ENCODE measurements around the gene SLC44A5. TPM values are rescaled to one million over a fixed set of nuclear protein-coding genes. Genes with fewer than 3 reads are reported as not detected.
"Not testable (repeated sequence)": the region's sequence is repeated elsewhere in the genome, so short reads cannot be mapped to it uniquely, and the experiment has no call there.

SLC44A5 gene
- total RNA-seq, 2 experiments from 2014 or later, result 0.37 to 0.74 TPM

DNA sequence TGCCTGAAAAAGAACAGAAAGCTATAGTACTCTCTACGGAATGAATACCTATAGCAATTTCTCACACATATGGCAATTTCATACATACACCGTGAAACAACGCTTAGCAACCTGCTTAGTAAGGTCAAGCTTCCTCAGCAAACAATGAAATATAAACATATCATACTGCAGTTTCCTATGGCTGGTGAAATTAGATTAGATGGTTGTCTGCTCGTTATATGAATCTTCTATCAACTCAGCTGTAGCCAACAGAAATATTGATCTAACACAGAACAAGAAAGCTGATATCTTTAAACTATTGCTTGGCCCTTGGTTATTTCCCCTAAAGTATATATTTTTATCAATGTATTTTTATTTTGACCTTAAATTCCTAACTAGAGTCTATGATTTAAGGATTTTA is 187.8 kb downstream of the SLC44A5 start:
- no peak for DNase-seq

GRCh38 chr1:75421371-75421770 is 189.5 kb downstream of the SLC44A5 start:
- H3K36me3 Mint-ChIP-seq (ENCODE audit: low read depth), result no peaks in the 10 kb centered on the region
- intact Hi-C loops (cut with micrococcal nuclease), result no loop called here
- CTCF ChIA-PET, result interaction anchor here (0.7 kb wide), 1 partner anchor 57 kb away, joined by 4 read pairs; no protein-coding TSS in a partner anchor
- H3K27ac Mint-ChIP-seq, result no peak overlapping the region
- H3K27me3 Mint-ChIP-seq (ENCODE audit: low read depth), result no peaks in the 10 kb centered on the region
- H3K4me3 Mint-ChIP-seq, result no peak overlapping the region
- H3K9me3 Mint-ChIP-seq, result no peaks in the 10 kb centered on the region
- no peak for DNase-seq
- H3K4me1 Mint-ChIP-seq (ENCODE audit: low read depth), result no peaks in the 10 kb centered on the region

More for the DNA sequence above, 187.8 kb downstream of the SLC44A5 start:
- no peaks in the 10 kb centered on the region for H3K9me3 Mint-ChIP-seq
- no peaks in the 10 kb centered on the region for H3K4me1 Mint-ChIP-seq (ENCODE audit: low read depth)
- H3K4me3 Mint-ChIP-seq, result no peak overlapping the region
- intact Hi-C loops (cut with micrococcal nuclease), result no loop called here
- H3K27ac Mint-ChIP-seq, result no peak overlapping the region
- H3K27me3 Mint-ChIP-seq (ENCODE audit: low read depth), result no peaks in the 10 kb centered on the region
- no peaks in the 10 kb centered on the region for H3K36me3 Mint-ChIP-seq (ENCODE audit: low read depth)
- CTCF ChIA-PET, result no interaction called here

GRCh38 chr1:75415187-75415586 is 195.7 kb downstream of the SLC44A5 start:
- intact Hi-C loops (cut with micrococcal nuclease), result no loop called here
- CTCF ChIA-PET, result no interaction called here
- Mint-ChIP-seq H3K4me1 (ENCODE audit: low read depth) (no peaks in the 10 kb centered on the region), H3K27me3 (ENCODE audit: low read depth) (peaks cover 2% of the 10 kb centered on the region), H3K27ac (no peak overlapping the region), H3K9me3 (no peaks in the 10 kb centered on the region), H3K4me3 (no peak overlapping the region), H3K36me3 (ENCODE audit: low read depth) (no peaks in the 10 kb centered on the region)
- DNase-seq, result no peak

- Mint-ChIP-seq H3K4me1 (ENCODE audit: low read depth) (no peaks in the 10 kb centered on the region), H3K9me3 (no peaks in the 10 kb centered on the region), H3K4me3 (no peak overlapping the region), H3K36me3 (ENCODE audit: low read depth) (no peaks in the 10 kb centered on the region), H3K27ac (no peak overlapping the region), H3K27me3 (ENCODE audit: low read depth) (peaks cover 2% of the 10 kb centered on the region)
- CTCF ChIA-PET, result no interaction called here
- no peak for DNase-seq
- intact Hi-C loops (cut with micrococcal nuclease), result no loop called here
These were observed 198.3 kb downstream of the SLC44A5 start for GRCh38 chr1:75412616-75413015.

DNA sequence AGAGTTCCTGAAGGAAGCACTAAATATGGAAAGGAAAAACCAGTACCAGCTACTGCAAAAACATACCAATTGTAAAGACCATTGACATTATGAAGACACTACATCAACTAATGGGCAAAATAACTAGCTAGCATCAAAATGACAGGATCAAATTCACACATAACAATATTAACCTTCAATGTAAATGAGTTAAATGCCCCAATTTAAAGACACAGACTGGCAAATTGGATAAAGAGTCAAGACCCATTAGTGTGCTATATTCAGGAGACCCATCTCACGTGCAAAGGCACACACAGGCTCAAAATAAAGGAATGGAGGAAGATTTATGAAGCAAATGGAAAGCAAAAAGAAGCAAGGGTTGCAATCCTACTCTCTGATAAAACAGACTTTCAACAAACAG is 206.2 kb downstream of the SLC44A5 start:
- H3K27ac Mint-ChIP-seq; CTCF ChIA-PET; intact Hi-C loops (cut with micrococcal nuclease); DNase-seq; H3K4me1 Mint-ChIP-seq (ENCODE audit: low read depth); H3K27me3 Mint-ChIP-seq (ENCODE audit: low read depth); H3K36me3 Mint-ChIP-seq (ENCODE audit: low read depth); H3K4me3 Mint-ChIP-seq: not testable (repeated sequence)
- peaks cover 28% of the 10 kb centered on the region for H3K9me3 Mint-ChIP-seq

GRCh38 chr1:75403147-75403646 is 207.7 kb downstream of the SLC44A5 start:
- H3K4me1 Mint-ChIP-seq (ENCODE audit: low read depth); H3K36me3 Mint-ChIP-seq (ENCODE audit: low read depth); H3K27ac Mint-ChIP-seq; H3K27me3 Mint-ChIP-seq (ENCODE audit: low read depth); H3K4me3 Mint-ChIP-seq; DNase-seq; intact Hi-C loops (cut with micrococcal nuclease); CTCF ChIA-PET: not testable (repeated sequence)
- H3K9me3 Mint-ChIP-seq, result peaks cover 28% of the 10 kb centered on the region

- Mint-ChIP-seq H3K36me3 (ENCODE audit: low read depth) (no peaks in the 10 kb centered on the region), H3K27ac (no peak overlapping the region), H3K4me3 (no peak overlapping the region), H3K4me1 (ENCODE audit: low read depth) (peaks cover 2% of the 10 kb centered on the region), H3K9me3 (peaks cover 15% of the 10 kb centered on the region), H3K27me3 (ENCODE audit: low read depth) (peaks cover 3% of the 10 kb centered on the region)
- intact Hi-C loops (cut with micrococcal nuclease), result no loop called here
- DNase-seq, result no peak
- CTCF ChIA-PET, result no interaction called here
These were observed 210.2 kb downstream of the SLC44A5 start for GRCh38 chr1:75400716-75401115.

DNA sequence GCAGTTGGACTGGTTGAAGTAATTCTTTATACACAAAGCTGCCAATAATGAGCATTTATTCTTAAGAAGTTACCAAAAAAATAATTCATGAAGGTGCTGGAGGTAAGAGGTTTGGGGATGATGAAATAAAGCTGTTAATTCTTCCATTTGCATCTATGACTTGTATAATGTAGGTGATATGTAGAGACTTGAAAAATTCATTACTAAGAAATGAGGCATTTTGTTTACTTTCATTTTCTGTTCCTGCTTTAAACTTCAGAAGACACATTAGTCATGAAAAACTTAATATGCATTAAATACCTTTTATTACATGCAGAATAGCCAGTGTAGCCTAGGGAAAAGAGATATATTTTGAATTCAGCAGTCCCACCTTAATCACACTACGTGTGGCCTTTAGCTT is 214.2 kb downstream of the SLC44A5 start:
- H3K36me3 Mint-ChIP-seq (ENCODE audit: low read depth), result no peaks in the 10 kb centered on the region
- H3K4me3 Mint-ChIP-seq, result no peak overlapping the region
- H3K4me1 Mint-ChIP-seq (ENCODE audit: low read depth), result peaks cover 2% of the 10 kb centered on the region
- CTCF ChIA-PET, result no interaction called here
- intact Hi-C loops (cut with micrococcal nuclease), result no loop called here
- peaks cover under 1% of the 10 kb centered on the region for H3K9me3 Mint-ChIP-seq
- peaks cover 3% of the 10 kb centered on the region for H3K27me3 Mint-ChIP-seq (ENCODE audit: low read depth)
- DNase-seq, result no peak
- H3K27ac Mint-ChIP-seq, result no peak overlapping the region

- H3K9me3 Mint-ChIP-seq, result no peaks in the 10 kb centered on the region
- no peak overlapping the region for H3K4me3 Mint-ChIP-seq
- H3K27ac Mint-ChIP-seq, result no peak overlapping the region
- intact Hi-C loops (cut with micrococcal nuclease), result no loop called here
- H3K4me1 Mint-ChIP-seq (ENCODE audit: low read depth), result peaks cover 2% of the 10 kb centered on the region
- DNase-seq, result no peak
- H3K36me3 Mint-ChIP-seq (ENCODE audit: low read depth), result no peaks in the 10 kb centered on the region
- H3K27me3 Mint-ChIP-seq (ENCODE audit: low read depth), result peaks cover 1% of the 10 kb centered on the region
- CTCF ChIA-PET, result no interaction called here
These were observed 214.7 kb downstream of the SLC44A5 start for GRCh38 chr1:75396260-75396659.

GRCh38 chr1:75394386-75395139 is 216.4 kb downstream of the SLC44A5 start:
- Mint-ChIP-seq H3K4me1 (ENCODE audit: low read depth) (peaks cover 2% of the 10 kb centered on the region), H3K9me3 (peaks cover 9% of the 10 kb centered on the region), H3K27me3 (ENCODE audit: low read depth) (no peaks in the 10 kb centered on the region), H3K27ac (no peak overlapping the region), H3K36me3 (ENCODE audit: low read depth) (no peaks in the 10 kb centered on the region), H3K4me3 (no peak overlapping the region)
- CTCF ChIA-PET, result no interaction called here
- no peak for DNase-seq
- intact Hi-C loops (cut with micrococcal nuclease), result no loop called here

DNA sequence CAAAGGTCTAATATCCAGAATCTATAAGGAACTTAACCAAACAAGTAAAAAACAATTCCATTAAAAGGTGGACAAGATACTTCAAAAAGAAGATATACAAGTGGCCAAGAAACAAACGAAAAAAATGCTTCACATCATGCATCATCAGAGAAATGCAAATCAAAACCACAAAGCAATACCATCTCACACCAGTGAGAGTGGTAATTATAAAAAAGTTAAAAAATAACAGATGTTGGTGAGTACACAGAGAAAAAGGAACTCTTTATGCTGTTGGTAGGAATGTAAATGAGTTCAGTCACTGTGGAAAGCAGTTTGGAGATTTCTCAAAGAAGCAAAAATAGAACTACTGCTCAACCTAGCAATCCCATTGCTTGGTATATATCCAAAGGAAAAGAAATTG is 218.6 kb downstream of the SLC44A5 start:
- Mint-ChIP-seq H3K4me1 (ENCODE audit: low read depth) (peaks cover 2% of the 10 kb centered on the region), H3K9me3 (peaks cover 14% of the 10 kb centered on the region), H3K36me3 (ENCODE audit: low read depth) (no peaks in the 10 kb centered on the region), H3K27me3 (ENCODE audit: low read depth) (no peaks in the 10 kb centered on the region), H3K4me3 (no peak overlapping the region), H3K27ac (no peak overlapping the region)
- intact Hi-C loops (cut with micrococcal nuclease), result no loop called here
- no peak for DNase-seq
- CTCF ChIA-PET, result no interaction called here

DNA sequence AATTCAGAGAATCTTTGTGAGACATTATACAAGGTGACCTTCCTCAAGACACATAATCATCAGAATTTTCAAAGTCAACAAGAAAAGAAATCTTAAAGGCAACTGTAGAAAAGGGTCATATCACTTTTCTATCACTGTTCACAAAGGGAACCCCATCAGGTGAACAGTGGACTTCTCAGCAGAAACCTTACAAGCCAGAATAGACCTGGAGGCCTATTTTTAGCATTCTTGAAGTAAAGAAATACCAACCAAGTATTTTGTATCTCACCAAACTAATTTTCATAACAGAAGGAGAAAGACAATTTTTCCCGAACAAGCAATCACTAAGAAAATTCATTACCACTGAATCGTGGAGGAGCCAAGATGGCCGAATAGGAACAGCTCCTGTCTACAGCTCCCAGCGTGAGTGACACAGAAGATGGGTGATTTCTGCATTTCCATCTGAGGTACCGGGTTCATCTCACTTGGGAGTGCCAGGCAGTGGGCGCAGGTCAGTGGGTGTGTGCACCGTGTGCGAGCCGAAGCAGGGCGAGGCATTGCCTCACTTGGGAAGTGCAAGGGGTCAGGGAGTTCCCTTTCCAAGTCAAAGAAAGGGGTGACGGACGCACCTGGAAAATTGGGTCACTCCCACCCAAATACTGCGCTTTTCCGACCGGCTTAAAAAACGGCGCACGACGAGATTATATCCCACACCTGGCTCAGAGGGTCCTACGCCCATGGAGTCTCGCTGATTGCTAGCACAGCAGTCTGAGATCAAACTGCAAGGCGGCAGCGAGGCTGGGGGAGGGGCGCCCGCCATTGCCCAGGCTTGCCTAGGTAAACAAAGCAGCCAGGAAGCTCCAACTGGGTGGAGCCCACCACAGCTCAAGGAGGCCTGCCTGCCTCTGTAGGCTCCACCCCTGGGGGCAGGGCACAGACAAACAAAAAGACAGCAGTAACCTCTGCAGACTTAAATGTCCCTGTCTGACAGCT is 235.2 kb downstream of the SLC44A5 start:
- CTCF ChIA-PET, result not testable (repeated sequence)
- intact Hi-C loops (cut with micrococcal nuclease), result loop anchor here (1.0 kb wide), 2 partner anchors 31 to 110 kb away; no protein-coding TSS in a partner anchor
- H3K27ac Mint-ChIP-seq, result peak overlapping the region; percentile 92

More for the DNA sequence above, 235.2 kb downstream of the SLC44A5 start:
- not testable (repeated sequence) for H3K4me1 Mint-ChIP-seq (ENCODE audit: low read depth); H3K27me3 Mint-ChIP-seq (ENCODE audit: low read depth); H3K9me3 Mint-ChIP-seq; H3K36me3 Mint-ChIP-seq (ENCODE audit: low read depth); DNase-seq
- peak overlapping the region; percentile 85 for H3K4me3 Mint-ChIP-seq

Data from activated naive CD4-positive, alpha-beta T cell treated with anti-CD3 and anti-CD28 coated beads for 36 hours (primary cell).